Immature natural killer cell (primary cell): ENCODE results near the gene ZBTB42. TPM values are rescaled to one million over a fixed set of nuclear protein-coding genes. Genes with fewer than 3 reads are reported as not detected.

Experiments
- DNase-seq, 3 donors: peaks; one replicate each; pipeline ENCODE4 v3.0.0; 2022; ENCODE audit warnings: mixed read lengths in 1 of 3
- H3K27ac Mint-ChIP-seq, 6 donors: one replicate each; pipeline ENCODE4 v1.8.0; 2020; ENCODE audit warnings: mixed read lengths in 6 of 6, mild to moderate bottlenecking in 5 of 6, inconsistent platforms in 4 of 6, moderate library complexity in 3 of 6
- H3K27me3 Mint-ChIP-seq, 3 donors: one replicate each; pipeline ENCODE4 v1.8.0; 2020 to 2021; ENCODE audit warnings: low read depth in 3 of 3, mild to moderate bottlenecking in 3 of 3, mixed read lengths in 3 of 3, moderate library complexity in 3 of 3, inconsistent platforms in 1 of 3
- H3K36me3 Mint-ChIP-seq, 3 donors: one replicate each; pipeline ENCODE4 v1.8.0; 2020; ENCODE audit warnings: mixed read lengths in 3 of 3, inconsistent platforms in 2 of 3, mild to moderate bottlenecking in 2 of 3
- H3K4me1 Mint-ChIP-seq, 2 donors: one replicate each; pipeline ENCODE4 v1.8.0; 2020; ENCODE audit warnings: inconsistent platforms in 2 of 2, mild to moderate bottlenecking in 2 of 2, mixed read lengths in 2 of 2, moderate library complexity in 1 of 2
- H3K4me3 Mint-ChIP-seq, 5 donors: one replicate each; pipeline ENCODE4 v1.8.0; 2020; ENCODE audit warnings: mild to moderate bottlenecking in 5 of 5, mixed read lengths in 5 of 5, inconsistent platforms in 3 of 5, moderate library complexity in 3 of 5
- H3K9me3 Mint-ChIP-seq, 6 donors: one replicate each; pipeline ENCODE4 v1.8.0; 2020; ENCODE audit warnings: mild to moderate bottlenecking in 6 of 6, mixed read lengths in 6 of 6, inconsistent platforms in 4 of 6, moderate library complexity in 3 of 6
- polyA plus RNA-seq, 3 donors: library from polyadenylated mRNA; unstranded; fragments of 300-500 nt; fragmentation: Illumina TruSeq; gene quantifications; one replicate each; pipeline ENCODE4 v1.2.3, GENCODE V29; 2021

ZBTB42 gene
- polyA plus RNA-seq, 3 donors from 2014 or later = 0.25 to 2.4 (median 2.0) TPM

GRCh38 chr14:104845033-104845666 is 44.2 kb downstream of the ZBTB42 start:
- Mint-ChIP-seq H3K27ac (no peak overlapping the region), H3K9me3 (peaks cover 0 to 1% (median 0%) of the 10 kb centered on the region in 6 donors), H3K4me3 (no peak overlapping the region), H3K4me1 (no peaks in the 10 kb centered on the region), H3K36me3 (no peaks in the 10 kb centered on the region), H3K27me3 (peaks cover 7 to 30% (median 12%) of the 10 kb centered on the region in 3 donors)
- DNase-seq = no peak

GRCh38 chr14:104845834-104846441 is 45.0 kb downstream of the ZBTB42 start:
- no peaks in the 10 kb centered on the region for H3K4me1 Mint-ChIP-seq
- no peak for DNase-seq
- no peak overlapping the region for H3K4me3 Mint-ChIP-seq
- H3K36me3 Mint-ChIP-seq = no peaks in the 10 kb centered on the region
- H3K27me3 Mint-ChIP-seq = peaks cover 7 to 30% (median 9%) of the 10 kb centered on the region in 3 donors
- no peak overlapping the region for H3K27ac Mint-ChIP-seq
- peaks cover 0 to 1% (median 0%) of the 10 kb centered on the region in 6 donors for H3K9me3 Mint-ChIP-seq

- peaks cover 1 to 7% (median 4%) of the 10 kb centered on the region in 3 donors for H3K27me3 Mint-ChIP-seq
- H3K4me1 Mint-ChIP-seq = no peaks in the 10 kb centered on the region
- H3K9me3 Mint-ChIP-seq = peaks cover 0 to 1% (median 0%) of the 10 kb centered on the region in 6 donors
- no peaks in the 10 kb centered on the region for H3K36me3 Mint-ChIP-seq
- no peak overlapping the region for H3K4me3 Mint-ChIP-seq
- DNase-seq = no peak
- no peak overlapping the region for H3K27ac Mint-ChIP-seq
Measured at GRCh38 chr14:104852280-104852663, 51.4 kb downstream of the ZBTB42 start.

Other genes starting within 250 kb of the ZBTB42 start
- gene C14orf180, start 221.3 kb upstream of the ZBTB42 start, polyA plus RNA-seq = not detected
- gene TMEM179, start 196.3 kb upstream of the ZBTB42 start, polyA plus RNA-seq = not detected
- gene INF2, start 111.5 kb upstream of the ZBTB42 start, polyA plus RNA-seq = 1 to 10 TPM in 2 of 3 donors, not detected in 1; 1.5 to 2.5 TPM
- gene ADSS1, start 76.9 kb upstream of the ZBTB42 start, polyA plus RNA-seq = 1 to 10 TPM in 2 of 3 donors, under 1 TPM in 1; 0.43 to 2.4 (median 1.2) TPM
- 100 to 1,000 TPM; 155 to 321 (median 203) TPM for gene SIVA1, start 48.0 kb upstream of the ZBTB42 start, polyA plus RNA-seq
- 10 to 100 TPM; 14.8 to 23.3 (median 21.3) TPM for gene AKT1, start 5.4 kb upstream of the ZBTB42 start, polyA plus RNA-seq
- not detected for gene CEP170B, start 64.2 kb downstream of the ZBTB42 start, polyA plus RNA-seq
- 10 to 100 TPM in 2 of 3 donors, 1 to 10 TPM in 1; 2.3 to 49.3 (median 19.7) TPM for gene PLD4, start 123.8 kb downstream of the ZBTB42 start, polyA plus RNA-seq
- not detected for gene AHNAK2, start 177.3 kb downstream of the ZBTB42 start, polyA plus RNA-seq
- gene CLBA1, start 184.7 kb downstream of the ZBTB42 start, polyA plus RNA-seq = under 1 TPM in 2 of 3 donors, not detected in 1; 0.37 to 0.57 TPM
- gene CDCA4, start 220.0 kb downstream of the ZBTB42 start, polyA plus RNA-seq = 10 to 100 TPM; 14.5 to 18.3 (median 14.6) TPM